HG02884 (cell line): Measurements from ENCODE around the gene PIAS1.

Experiments
- ATAC-seq: cut with Tn5 transposase; IDR thresholded peaks from one replicate; pipeline ENCODE4 v1.9.1; 2021; ENCODE audit warnings: mild to moderate bottlenecking, moderate library complexity; ENCODE audit not compliant: unreplicated experiment

PIAS1 gene

DNA sequence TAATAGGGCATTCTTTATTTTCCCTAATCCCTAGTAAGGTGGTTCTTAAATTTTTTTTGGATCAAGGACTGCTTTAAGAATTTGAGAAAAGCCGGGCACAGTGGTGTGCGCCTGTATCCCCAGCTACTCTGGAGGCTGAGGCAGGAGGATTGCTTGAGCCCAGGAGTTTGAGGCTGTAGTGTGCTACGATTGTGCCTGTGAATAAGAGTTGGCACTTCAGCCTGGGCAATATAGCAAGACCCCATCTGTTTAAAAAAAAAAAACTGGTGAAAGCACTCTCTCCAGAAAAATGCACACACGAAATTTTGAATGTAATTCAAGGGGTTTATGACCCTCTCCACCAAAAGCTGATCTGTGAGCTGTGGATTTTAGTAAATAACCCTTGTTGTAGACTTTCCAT, 119.0 kb downstream of the PIAS1 start:
- no peak for ATAC-seq

DNA sequence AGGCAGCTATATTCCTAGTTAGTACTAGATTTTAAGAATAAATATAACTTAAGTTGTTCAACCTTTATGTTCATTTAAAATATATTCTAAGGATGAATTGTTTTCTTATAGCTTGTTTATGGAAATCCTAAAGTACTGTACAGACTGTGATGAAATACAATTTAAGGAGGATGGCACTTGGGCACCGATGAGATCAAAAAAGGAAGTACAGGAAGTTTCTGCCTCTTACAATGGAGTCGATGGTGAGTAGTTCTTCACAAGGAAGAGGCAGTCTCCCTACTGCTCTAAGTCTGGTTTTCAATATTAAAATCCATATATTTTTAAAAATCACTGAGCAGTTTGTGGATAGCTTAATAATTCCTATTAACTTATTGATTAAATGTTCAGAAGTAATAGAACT, 121.4 kb downstream of the PIAS1 start:
- no peak for ATAC-seq

DNA sequence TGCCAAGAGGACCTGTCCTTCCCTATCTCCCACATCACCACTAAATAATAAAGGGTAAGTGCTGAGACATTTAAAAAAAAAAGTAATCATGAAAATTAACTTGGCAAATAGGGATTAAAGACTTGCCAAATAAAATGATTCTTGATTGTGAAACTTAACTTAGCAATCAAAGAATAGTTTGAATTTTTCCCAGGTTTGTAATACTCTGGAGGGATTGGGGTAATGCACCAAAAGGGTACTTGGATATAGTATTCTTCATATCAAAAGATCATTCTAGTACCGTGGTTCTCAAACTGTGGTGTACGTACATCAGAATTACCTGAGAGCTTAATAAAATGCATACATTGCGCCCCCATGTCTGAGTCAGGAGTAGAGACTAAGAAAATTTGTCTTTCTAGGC, 122.5 kb downstream of the PIAS1 start:
- ATAC-seq, result no peak

DNA sequence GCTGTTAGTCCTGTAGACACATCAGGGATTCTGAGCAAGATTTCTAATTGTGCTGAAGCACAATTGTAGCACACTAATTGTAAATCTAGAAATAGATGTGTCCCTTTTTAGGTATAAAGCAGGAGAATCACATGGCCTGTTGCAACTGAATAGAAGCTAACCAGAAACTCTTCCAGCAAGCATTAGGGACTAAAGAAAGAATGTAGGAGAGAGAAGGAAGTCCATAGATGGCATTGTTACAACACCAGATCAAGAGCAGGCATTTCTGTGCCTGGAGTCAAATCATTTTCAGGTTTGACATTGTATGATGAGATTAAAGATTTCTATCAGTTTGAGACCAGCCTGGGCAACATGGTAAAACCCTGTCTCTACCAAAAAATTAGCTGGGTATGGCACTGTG, 123.6 kb downstream of the PIAS1 start:
- ATAC-seq, result no peak

DNA sequence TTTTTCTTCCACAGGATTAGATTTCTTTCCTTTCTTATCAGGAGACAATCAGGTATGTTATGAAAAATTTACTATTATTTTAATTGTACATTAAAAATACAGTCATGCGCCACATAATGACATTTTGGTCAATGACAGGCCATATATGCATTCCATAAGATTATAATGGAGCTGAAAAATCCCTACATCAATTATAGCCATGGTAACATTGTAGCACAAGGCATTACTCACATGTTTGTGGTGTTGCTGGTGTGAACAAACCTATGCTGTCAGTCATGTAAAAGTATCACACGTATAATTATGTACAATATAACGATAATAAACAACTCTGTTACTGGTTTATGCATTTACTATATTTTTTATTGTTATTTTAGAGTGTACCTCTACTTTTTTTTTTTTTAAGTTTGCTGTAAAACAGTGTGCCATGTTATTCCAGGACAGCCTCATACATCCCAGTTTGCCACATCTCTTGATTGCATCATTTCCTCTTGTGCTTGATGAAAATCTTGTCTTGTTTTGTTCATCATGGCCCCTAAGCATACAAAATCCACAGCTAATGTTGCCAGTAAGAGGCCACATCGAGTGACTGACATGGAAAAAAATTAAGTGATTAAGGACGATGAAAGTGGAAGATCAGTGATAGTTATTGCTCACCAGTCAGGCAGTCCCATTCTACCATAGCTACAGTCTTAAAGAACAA, 129.7 kb downstream of the PIAS1 start:
- no peak for ATAC-seq

DNA sequence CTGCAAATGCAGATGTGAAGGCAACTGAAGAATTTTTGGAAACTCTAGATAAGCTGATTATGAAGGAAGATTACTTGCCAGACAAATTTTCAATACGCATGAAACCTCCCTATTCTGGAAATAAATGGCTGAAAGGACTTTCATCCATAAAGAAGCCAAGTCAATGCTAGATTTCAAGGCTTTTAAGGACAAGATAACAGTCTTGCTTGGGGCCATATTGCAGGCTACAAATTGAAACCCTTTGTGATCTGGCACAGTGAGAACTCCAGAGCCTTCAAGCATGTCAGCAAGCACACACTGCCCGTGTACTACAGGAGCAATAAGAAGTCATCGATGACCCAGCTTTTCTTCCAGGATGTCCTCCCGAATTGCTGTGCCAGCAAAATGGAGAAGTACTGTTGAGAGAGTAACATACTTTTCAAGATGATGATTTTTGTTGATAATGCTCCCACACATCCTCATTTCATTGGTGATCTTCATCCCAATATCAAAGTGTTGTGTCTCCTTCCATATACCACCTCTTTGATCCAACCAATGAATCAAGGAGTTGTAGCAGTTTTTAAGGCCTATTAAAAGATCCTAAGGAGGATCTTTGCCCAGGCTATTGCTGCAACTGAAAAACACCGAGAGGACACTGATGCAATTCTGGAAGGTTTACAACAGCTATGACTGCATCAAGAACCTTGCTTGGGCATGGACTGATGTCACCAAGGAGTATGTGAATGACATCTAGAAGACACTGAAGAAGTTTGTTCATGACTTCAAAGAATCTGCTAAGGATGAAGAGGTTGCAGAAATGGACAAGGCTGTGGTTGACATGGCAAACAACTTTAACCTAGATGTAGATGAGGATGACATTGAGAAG, 130.7 kb downstream of the PIAS1 start:
- no peak for ATAC-seq

DNA sequence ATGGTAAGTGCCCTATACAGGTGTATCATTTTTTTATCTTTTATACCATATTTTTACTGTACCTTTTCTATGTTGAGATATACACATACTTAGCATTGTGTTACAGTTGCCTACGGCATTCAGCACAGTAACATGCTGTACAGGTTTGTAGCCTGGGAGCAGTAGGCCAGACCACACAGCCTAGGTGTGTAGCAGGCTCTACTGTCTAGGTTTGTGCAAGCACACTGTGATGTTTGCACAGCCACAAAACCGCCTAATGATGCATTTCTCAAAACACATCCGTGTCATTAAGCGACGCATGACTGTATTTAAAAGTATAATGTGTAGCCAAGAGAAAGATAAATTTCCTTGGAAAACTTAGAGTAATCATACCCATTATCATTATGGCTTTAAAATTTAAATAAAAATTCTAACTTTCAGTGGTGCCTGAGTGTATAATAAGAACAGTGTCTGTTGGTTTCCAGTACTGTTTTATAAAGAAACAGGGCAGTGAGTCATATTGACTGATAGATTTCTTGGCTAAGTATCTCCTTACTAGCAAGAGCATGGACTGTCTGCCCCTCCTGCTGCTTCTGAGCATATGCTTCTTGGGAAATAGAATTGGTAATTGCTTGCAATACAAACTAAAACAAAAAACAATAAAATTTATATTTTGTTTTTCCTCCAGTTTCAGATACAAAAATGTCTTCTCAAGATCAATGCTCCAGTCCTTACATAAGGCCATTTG, 132.7 kb downstream of the PIAS1 start:
- no peak for ATAC-seq

DNA sequence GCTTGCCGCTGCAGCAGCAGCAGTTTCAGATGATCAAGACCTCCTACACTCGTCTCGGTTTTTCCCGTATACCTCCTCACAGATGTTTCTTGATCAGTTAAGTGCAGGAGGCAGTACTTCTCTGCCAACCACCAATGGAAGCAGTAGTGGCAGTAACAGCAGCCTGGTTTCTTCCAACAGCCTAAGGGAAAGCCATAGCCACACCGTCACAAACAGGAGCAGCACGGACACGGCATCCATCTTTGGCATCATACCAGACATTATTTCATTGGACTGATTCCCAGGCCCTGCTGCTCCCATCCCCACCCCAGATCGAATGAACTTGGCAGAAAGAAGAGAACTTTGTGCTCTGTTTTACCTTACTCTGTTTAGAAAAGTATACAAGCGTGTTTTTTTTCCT, 133.4 kb downstream of the PIAS1 start:
- ATAC-seq, result no peak

DNA sequence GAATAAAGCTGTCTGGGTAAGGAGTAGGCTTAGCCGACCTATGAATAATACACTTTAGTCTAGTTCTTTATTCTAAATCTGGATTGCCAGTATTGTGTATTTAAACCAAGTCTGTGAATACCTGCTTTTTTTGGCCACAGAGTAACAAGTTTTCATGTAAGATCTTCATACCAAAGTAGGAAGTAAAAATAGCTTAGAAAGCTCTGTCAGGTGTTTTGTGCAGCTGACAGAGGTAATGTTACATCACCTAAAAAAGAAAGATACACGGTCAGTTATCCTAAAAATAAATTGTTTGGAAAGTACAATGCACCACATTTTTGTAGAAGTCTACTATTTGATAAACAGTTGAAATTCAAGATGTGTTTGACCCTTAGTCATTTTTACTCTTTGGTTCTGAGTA, 134.5 kb downstream of the PIAS1 start:
- no peak for ATAC-seq

DNA sequence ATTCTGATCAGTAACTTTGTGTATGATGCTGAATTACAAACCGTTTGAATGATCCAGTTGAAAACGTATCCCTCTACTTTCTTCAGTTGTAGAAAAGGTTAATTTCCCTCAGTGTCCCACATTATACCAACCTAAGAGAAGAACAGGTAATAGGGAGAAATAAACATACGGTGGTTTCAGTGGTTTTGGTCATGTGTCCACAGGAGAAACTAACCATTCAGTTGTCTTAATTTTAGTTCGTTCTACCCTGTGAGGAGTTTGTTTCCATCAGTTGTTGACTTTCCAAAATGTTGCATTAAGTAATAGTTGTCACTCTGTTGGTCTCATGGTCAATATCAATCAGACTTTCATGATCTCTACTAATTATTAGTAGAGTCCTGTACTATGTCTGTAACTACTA, 135.9 kb downstream of the PIAS1 start:
- no peak for ATAC-seq

DNA sequence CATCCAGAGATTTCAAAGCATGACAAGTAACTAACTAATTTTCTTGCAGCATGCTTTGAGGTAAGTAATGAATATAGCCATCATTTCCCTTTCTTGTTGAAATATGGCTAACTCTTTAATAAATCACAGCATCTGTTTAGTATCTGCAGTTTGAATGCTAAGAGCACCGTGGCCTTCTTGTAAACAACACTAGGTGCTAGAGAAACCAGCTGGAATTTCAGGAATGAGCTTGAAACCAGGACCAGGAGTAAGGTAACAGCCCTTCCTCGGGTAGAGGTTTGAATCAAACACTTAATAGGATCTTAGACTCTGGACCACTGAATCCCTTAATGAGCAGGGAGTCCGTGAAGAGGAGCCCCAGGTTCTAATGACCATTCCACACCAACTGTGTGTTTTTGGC, 137.4 kb downstream of the PIAS1 start:
- no peak for ATAC-seq

DNA sequence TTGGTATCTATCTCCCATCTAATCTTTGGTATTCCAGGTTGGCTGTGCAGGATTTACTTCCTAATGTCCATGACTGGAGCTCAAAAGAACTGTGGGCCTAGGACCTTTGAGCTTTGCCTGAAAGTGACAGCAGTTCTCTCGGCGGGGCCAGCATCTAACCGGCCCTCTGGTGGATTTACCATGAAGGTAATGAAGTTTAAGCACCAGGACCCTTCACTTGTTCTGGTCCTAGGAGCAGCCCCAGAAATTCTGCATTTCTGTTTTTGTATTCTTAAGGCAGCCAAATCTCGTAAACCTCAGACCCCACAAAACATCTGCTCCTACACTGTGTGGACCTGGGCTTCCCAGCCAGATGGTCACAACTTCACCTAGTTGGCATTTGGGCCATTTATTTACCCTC, 138.0 kb downstream of the PIAS1 start:
- no peak for ATAC-seq

DNA sequence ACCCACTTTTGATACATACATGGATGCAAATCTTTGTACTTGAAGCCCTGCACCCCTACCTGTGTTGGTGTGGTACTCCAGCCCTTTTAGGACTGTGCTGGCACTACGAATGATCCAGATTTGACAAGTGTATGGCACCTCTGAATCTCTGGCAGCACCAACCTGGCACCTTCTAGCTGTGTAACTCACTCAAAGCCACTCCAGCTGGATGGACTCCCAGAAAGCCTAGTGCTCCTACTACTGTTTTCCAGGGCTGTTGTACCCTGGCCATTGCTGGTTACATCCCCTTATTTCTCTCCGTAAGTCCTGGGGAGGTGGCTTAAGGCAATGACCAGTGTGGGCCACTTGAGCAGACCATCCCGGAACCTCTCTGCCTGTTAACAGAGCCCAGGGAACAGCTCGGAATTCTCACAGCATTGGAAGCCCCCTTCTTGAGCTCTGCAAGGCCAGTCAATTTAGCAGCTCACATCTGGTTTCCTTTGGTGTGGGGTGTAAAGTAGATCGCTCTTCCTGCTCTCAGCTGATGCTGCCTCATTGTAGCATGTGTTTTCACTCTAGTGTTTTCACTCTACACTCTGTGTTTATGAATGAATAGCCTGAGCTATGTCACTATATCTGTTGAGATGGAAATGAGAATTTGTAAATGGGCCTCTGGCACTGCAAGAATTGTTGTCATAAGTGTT, 138.8 kb downstream of the PIAS1 start:
- ATAC-seq, result no peak

DNA sequence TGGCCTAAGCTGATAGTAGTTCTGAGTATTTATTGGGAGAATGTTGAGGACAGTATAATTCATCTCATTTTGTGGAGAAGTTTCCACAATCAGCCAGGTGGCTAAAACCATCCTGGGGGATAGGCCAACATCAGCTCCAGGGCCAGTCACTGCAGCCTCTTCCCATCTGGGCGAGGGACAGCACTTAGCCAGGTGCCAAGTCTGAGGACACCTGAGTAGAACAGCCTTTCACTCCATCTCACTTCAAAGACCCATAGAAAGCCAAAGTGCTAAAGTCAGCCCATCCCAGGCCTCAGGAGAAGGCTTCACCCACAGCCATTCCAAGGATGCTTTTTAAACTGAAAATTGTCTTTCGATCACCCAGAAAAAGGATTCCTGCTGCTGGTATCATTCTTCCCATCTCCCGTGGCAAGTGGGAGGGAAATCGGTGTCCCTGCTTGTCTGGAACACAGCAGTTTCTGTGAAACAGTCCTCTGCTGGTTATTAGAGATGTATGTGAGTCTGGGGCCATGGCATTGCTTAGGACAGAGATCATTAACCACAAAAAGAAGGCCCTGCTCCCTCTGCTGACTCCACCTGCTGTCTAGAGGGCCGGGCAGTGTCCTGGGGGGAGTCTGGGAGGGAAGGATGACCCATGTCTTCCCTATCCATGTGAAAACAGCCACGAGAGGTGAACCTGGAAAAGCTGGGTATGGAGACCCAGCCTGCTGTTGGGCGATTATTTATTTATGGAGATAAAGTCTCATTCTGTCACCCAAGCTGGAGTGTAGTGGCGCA, 141.4 kb downstream of the PIAS1 start:
- no peak for ATAC-seq

DNA sequence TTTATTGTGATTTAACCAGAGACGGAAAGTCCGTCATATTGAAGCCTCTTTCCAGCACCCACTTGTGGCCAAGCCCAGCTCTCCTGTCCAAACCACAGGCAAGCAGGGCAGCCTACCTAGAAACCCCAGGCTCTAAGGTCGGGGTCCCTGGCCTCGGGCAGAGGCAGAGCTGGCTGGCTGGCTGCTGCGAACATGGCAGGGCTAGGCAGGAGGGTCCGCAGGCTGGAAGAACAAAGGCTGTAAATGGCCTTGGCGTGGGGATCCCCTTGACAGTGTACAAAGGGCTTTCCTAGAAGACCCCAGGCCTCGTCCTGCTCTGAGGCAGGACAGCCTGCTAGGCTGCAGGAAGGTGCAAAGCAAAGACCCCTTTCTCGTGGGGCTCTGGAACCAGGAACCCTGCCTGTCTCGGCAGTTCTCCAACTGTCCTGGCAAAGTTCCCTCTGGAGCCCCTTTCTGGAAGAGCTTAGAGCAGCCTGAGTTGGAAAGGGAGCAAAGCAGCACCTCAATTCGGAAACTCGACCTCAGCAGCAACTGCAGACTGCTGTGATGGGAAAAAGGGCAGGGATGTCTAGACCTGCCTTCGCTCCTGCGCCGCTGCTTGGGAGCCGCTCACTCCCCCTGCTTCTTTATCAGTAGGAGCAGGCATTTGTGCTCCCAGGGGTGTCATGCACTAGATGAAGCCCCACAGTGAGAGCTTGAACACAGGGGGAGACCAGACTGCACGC, 142.5 kb downstream of the PIAS1 start:
- ATAC-seq, result no peak

DNA sequence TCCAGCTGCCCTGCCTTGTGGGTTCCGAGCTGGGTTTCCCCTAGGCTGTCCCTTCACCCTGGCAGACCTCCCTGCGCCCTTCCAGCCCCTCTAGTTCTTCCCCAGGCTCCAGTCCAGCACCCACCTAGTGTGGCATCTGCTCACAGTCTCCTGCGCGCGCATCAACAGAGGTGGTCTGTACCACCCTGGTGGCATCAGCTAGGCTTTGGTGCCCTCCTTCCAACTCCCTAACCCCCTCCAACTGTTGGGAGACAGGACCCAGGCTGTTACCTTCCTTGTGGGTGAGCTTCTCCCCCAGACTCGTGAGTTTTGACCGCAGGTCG, 143.0 kb downstream of the PIAS1 start:
- no peak for ATAC-seq

DNA sequence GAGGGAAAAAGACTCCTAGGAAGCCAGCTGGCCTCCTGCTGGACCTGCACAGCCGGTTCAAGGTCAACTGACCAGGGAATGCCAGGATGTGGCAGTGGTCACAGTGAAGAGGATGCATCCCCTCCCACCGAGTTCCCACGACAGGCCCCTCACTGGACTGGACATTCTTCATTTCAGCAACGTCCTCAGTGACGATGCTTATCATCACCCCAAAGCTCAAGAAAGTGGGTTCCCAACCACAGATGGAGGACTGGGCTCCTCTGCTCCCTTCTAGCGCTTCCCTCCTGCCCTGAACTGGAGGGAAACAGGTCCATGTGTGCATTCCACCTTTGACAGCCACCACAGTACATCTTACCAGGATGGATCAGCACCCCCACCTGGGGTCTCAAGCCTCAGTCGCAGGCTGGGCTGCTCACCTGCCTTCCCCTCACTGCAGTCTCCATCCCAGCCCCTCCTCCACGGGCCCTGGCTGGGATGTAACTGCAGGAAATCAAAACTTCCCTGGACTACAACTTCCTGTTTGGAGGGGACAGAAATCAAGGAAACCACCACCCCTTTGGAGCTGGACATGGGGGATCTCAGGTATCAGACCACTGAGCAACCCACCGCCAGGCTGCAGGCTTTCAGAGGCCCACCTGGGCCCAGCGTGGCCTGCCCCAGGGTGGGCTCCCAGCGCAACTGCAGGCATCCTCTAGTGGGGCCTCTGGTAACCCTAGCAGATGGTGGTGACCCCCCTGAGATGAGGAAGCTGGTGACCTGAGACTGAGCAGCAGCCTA, 143.7 kb downstream of the PIAS1 start:
- ATAC-seq, result no peak

DNA sequence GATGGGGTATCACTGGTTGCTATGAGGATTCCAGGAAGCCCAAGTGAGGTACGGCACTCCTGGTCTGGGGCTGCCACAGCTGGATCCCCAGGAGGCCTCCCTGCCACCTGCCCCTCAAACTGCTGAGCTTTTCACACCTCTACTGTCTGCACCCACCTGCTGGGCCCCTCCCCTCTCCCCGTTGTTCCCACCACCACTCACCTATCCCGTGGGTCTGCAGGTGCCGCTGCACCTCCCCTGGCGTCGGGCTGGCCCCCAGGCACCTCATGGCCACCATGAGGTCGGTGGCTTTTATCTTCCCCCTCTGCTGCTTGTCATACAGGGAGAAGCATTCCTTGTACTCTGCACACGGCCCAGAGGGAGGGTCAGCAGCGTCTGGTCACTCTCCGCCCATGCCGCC, 145.2 kb downstream of the PIAS1 start:
- no peak for ATAC-seq
